HG03432 (cell line): ENCODE data around the gene TMEM229B.

Experiments
- ATAC-seq: cut with Tn5 transposase; IDR thresholded peaks from one replicate; pipeline ENCODE4 v1.9.1; 2021; ENCODE audit warnings: mild to moderate bottlenecking, moderate library complexity; ENCODE audit not compliant: unreplicated experiment

Gene TMEM229B

DNA sequence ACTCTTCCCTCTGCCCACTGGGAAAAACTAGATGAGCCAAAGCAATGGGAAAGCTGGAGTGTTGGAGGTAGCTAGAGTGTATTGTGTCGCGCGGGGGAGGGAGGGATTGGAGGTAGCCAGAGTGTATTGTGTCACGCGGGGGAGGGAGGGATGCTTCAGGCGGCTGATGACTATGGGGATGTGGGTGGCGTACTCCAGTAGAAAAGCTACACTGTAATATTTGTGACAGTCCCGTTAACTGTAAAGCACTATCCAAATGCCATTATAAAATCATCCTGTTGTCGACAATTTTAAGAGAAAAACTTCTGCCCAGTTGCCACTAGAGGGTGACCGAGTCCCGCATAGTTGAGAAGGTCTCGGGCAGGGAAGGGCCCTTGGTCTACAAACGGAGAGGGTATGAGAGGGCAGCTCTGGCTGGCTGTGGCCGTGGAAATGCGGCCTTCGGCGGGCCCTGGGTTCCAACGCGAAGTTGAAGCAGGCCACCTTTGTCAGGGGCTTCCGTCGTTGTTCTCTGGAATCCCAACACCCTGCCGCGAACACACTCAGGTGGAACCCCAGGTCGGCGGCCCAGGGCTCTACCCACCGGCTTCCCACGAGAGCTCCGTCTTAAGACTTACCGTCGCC is 61.4 kb downstream of the TMEM229B start:
- peak; percentile 69 for ATAC-seq

DNA sequence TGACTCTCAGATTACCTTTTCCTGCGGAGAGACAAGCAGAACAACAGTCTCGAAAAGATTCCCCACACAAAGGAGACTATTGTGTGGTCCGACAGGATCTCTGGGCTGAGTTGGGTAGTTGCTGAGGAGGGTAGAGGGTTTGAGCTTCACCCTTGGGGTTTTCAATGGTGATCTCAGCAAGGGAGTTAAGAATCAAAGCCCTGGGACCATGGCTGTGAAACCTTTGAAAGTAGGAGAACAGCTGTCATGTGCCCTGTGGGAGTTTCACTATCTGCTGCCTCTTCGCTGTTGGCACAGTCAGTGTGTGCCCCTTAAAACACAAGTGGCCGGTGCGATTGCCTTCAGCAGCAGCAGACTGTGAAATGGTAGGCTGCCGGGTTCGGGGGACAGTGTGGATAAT is 62.4 kb downstream of the TMEM229B start:
- no peak for ATAC-seq

DNA sequence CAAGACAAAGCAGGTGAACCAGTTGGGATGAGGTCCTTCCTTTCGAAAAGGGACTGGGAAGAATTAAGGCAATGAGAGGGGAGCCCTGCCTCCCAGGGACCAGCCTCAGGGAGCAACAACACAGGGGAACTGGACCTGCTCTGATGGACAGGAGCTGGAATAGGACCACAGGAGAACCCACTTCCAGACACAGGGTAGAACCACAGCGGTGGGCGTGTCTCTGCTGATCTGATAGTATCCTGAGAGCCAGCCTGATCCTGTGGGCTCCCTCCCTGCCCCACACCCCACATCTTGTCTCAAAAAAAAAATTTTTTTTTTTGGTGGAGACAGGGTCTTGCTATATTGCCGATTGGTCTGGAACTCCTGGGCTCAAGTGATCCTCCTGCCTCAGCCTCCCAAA is 62.9 kb downstream of the TMEM229B start:
- ATAC-seq, result no peak

DNA sequence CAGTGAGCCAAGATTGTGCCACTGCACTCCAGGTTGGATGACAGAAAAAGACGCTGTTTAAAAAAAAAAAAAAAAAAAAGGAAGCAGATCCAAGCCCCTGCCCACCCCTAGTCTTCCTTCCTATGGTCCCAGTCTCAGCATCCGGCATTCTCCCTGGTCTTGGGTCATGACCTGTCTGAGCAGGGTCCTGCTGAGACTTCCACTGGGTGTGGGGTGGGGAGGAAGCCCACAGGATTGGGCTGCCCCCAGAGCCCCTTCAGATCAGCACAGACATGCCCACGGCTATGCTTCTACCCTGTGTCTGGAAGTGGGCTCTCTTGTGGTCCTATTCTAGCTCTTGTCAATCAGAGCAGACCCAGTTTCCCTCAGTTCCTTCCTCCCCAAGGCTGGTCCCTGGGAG is 64.0 kb downstream of the TMEM229B start:
- no peak for ATAC-seq

GRCh38 chr14:67423424-67423823 is 65.1 kb downstream of the TMEM229B start:
- no peak for ATAC-seq

DNA sequence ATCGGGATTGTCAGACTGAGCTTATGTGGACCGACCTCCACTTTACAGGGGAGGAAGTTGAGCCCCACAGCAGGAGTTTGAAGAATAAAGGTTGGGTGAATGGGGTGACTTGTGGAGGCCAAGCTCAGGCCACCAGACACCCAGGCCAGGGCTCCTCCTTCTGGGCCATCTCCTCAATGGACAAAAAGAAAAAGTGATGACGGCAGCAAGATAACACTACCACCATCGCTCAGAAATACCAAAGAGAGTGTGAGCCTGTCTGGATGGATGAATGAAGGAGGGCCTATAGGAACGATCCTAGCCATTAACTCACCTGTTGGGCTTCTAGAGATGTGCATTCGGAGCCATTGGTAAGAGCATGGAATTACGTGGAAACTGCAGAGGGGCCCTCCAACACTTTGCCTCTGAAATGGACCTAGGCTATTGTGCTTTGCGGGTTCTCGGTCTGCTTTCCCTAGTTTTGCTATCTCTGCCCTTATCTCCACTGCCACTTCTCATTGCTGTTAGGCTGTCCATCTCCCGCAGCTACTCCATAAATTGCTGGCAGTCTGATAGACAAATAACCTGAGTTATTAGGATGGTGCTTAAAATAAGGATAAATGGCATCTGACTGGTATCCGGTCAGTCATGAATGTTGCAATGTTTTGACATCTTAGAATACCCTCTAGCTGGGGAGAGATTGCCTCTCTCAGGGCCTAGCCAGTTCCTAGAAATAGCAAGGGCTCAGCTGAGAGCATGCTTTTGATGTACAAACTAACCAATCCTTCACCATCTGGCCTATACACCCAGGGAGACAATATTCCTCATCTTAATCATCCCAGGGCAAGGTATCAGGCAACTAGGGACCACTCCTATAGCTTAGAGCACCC is 66.9 kb downstream of the TMEM229B start:
- ATAC-seq, result no peak
